ENCODE results near the gene SHF.

Gene SHF

DNA sequence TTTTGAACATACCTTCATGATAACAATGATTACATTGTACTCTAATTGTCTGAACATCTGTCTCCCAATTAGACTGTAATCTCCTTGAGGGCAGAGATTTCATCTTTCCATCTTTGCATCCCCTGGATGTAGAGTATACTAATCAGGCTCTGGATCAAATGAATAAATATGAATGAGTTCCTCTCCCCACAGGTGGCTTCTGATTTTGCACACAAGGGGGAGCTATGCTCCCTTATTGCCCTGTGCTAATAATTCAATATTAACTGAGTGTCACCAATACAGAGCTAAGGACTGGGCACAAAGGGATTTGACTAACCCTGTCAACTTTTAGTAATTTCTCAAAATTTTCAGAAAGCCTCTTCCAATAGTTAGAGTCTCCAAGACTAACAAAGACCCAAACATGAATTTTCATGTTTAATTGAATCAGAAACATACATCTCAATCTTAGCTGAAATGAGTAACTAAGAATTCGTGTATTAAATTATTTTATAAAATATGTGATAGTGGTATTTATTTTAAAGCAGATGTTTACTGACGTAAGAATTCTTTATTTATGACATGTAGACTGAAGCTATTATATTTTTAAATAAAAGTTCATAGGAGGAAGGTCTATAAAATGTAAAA lies 61.1 kb downstream of the SHF start:
- DNase-seq (ENCODE audit: low spot score): no peak

DNA sequence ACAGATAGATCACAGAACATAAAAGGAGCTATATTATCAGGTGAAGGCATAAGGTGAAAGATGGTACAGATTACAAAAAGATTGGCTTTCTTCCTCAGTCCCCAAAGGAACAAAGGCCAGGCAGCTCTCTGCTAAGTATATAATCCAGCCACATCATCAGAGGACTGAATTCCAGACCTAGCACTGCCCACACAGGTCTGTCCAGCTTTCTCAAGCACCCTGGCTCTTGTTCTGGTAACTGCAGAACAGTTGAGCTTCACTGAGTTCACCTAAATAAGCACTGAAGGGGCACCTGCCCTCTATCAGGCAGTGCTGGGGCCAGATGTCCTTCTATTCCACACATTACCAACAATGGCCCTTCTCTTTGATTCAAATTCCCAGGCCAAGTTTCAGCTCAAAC lies 64.4 kb downstream of the SHF start:
- DNase-seq (ENCODE audit: low spot score): no peak

DNA sequence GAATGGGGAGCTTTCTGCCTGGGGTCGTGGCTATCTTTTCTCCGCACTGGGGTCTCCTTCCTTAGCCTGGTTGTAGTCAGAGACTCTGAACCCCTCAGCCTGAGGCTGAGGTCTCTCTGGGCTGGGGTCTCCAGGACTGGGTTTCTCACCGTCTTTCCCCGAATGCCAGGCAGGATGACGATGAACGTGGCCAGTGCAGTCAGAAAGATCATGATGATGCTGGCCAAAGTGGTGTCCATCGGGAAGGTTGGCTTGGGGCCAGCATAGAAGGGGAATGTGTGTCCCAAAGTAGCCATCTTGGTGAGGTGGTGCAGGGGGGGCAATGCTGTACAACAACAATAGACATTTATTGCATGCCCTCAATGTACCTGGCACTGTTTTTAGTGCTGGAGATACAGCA lies 65.0 kb downstream of the SHF start:
- DNase-seq (ENCODE audit: low spot score): no peak

DNA sequence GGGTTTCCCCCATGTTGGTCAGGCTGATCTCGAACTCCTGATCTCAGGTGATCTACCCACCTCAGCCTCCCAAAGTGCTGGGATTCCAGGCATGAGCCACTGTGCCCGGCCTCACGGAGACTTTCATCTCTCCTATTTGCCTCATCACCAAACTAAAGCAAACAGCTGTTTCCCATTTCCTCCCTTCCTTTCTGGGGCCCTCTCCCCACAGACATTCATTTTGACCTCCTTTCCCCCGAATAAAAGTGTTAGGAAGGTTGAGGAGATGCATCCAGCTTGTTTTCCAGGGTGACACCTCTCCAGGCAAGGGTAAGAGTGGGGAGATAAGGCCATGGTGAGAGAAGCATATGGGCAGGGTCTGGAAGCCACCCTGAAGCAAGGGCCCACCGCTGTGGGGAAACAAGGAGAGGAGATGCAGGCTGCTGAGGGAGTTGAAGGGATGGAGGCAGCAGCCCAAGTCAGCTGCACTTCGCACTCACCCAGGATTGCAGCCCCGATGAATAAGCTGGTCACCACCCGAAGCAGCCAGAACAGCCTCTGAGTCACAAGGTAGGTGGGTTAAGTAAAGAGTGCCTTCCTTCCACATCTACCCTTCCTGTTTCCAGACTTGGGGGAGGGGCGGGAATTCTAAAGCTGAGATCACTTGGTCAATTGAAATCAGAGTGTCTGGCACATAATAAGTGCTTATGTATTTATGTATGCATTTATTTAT lies 65.9 kb downstream of the SHF start:
- DNase-seq (ENCODE audit: low spot score): no peak

DNA sequence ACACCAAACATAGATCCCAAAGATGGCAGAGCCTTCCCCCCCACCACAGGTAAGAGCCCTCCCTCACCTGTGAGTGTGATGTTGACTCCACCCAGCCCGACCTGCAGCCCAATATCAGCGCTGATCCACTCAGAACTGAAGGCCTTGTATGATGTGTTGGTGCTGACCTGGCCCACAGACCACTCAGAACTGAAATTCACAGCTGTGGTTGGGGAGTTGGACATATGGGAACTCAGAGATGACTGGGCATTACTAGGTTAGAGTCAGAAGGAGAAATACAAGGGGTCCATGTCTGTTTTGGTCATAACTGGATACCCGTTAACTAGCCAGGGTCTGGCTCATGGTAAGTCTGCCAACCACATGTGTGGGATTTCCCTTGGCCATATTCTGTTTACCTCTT lies 66.7 kb downstream of the SHF start:
- DNase-seq (ENCODE audit: low spot score): no peak

DNA sequence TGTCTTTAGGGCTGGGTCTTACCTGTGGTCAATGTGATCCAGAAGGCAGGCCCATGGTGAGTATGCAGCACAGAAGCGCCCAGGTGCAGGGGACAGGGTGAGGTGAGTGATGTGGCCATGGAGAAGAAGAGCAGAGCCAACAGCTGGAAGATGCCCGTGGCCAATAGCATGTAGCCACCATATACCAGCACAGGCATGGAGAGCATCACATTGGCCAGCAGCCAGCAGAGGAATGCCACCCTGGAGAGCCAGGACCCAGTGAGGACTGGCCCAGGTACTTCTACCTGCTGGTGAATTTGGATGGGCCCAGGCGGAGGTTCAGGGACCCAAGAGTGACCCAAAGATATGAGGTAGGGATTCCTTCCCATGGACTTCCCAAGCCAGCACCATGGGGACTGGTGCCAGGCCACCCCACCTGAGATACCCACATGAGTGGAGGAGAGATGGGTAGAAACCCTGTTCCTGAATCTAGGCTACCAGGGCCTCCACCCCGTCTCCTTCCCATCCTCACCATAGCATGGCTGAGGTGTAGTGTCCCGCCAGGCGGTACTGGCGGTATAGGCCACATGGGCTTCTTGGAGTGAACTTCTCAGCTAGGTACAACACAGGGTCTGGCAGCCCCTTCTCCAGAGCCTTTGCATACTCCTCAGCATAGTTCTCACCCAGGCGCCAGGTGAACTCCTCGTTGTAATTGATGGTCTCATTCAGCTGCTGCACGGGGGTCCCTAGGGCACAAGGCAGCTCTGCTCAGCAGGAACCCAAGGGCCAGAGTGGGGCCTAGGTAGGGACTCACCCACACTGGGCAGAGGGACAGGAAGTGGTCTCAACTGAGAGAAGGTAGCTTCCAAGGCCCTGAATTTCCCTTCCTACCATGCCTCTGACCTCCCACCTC lies 67.4 kb downstream of the SHF start:
- no peak for DNase-seq (ENCODE audit: low spot score)

DNA sequence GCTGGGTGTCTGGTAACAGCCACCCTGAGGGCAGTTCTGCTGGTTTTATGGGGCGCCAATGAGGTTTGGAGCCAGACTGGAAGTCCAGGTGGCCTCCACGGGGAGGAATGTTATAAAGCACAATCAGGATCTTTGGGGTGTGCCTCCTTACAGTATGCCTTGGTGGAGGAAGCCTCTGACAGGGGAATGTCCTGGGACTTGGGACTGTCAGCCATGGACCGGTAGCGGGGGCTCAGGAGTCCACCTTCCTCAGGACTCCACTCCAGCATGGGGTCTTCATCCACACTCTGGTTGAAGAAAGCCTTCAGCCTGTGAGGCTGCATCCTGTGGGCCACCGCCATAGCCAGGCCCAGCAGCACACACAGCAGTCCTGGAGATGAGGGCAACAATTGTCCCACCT lies 68.8 kb downstream of the SHF start:
- no peak for DNase-seq (ENCODE audit: low spot score)

DNA sequence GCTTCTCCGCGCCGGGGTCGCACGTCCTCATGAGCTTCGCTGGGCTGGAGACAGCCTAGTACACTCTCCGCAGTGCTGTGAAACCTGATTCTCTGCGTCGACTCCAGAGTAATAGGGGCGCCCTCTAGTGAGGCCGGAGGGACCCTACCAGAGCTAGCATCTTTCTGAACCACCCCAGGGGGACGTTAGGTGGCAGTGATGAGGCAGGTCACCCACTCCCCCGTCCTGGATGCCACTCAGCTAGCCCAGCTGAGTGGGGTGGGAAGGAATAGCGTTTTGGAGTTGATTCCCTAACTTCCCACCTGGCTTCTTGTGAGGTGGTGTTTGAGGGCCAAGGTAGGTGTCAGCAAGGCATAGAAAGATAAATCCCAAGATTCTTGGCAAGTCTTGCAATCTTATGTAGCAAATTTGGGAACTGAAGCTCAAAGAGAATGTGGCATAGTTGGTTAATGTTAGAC lies 69.6 kb downstream of the SHF start:
- DNase-seq (ENCODE audit: low spot score): peak; percentile 92

DNA sequence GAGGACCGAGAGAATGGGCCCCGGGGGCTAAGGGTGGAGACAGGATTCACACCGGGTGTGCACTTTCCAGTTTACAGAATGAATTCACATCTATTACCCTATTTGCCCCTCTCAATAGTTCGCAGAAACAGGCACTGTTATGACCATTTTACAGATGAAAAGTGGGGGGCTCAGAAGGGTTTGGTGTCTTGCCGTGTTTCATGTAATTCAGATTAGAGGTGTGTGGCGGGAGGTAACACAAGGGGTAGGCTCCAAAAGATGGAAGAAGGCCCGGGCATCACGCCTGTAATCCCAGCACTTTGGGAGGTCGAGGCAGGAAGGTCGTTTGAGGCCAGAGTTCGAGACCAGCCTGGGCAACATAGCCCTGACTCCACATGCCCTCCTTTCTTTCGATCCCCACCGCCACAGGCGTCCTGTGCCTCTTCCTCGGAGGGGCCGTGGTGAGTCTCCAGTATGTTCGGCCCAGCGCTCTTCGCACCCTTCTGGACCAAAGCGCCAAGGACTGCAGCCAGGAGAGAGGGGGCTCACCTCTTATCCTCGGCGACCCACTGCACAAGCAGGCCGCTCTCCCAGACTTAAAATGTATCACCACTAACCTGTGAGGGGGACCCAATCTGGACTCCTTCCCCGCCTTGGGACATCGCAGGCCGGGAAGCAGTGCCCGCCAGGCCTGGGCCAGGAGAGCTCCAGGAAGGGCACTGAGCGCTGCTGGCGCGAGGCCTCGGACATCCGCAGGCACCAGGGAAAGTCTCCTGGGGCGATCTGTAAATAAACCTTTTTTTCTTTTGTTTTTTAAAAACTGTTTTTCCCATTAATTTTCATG lies 70.2 kb downstream of the SHF start:
- no peak for DNase-seq (ENCODE audit: low spot score)
